Neutrophil (primary cell): ENCODE data around the gene UNC45A.

ENCODE experiments used
- H3K27ac ChIP-seq: fragments of 200-600 bp; sonication (generic); 2 replicates; pipeline ENCODE4 v1.5.1; 2016; ENCODE audit warnings: mild to moderate bottlenecking, moderate library complexity
- H3K27me3 ChIP-seq: fragments of 200-600 bp; sonication (generic); 2 replicates; pipeline ENCODE4 v1.6.0; 2016; ENCODE audit warnings: mild to moderate bottlenecking
- H3K36me3 ChIP-seq: fragments of 200-600 bp; sonication (generic); 2 replicates; pipeline ENCODE4 v1.5.1; 2017
- H3K4me1 ChIP-seq, 2 experiments: fragments of 200-600 bp in 1 of 2; sonication (generic) in 1 of 2; 1 replicate in 1 of 2; 2 replicates in 1 of 2; pipeline versions ENCODE4 v1.5.1 to v1.6.1; 2013 to 2016; ENCODE audit warnings: low read depth in 1 of 2, low read length in 1 of 2, mild to moderate bottlenecking in 1 of 2, moderate library complexity in 1 of 2; ENCODE audit not compliant: control insufficient read depth in 1 of 2, insufficient read depth in 1 of 2
- H3K4me3 ChIP-seq, 2 experiments: fragments of 200-600 bp in 1 of 2; sonication (generic) in 1 of 2; 1 replicate in 1 of 2; 2 replicates in 1 of 2; pipeline ENCODE4 v1.5.1; 2013 to 2016; ENCODE audit warnings: low read depth in 1 of 2, low read length in 1 of 2, mild to moderate bottlenecking in 1 of 2, moderate library complexity in 1 of 2
- H3K9me3 ChIP-seq: fragments of 200-600 bp; sonication (generic); 2 replicates; pipeline ENCODE4 v1.5.1; 2016
- CTCF ChIP-seq: fragments of 200-600 bp; sonication (generic); IDR thresholded peaks from 2 replicates; pipeline ENCODE4 v1.5.1; 2016; ENCODE audit warnings: antibody characterized with exemption

UNC45A gene, protein sequence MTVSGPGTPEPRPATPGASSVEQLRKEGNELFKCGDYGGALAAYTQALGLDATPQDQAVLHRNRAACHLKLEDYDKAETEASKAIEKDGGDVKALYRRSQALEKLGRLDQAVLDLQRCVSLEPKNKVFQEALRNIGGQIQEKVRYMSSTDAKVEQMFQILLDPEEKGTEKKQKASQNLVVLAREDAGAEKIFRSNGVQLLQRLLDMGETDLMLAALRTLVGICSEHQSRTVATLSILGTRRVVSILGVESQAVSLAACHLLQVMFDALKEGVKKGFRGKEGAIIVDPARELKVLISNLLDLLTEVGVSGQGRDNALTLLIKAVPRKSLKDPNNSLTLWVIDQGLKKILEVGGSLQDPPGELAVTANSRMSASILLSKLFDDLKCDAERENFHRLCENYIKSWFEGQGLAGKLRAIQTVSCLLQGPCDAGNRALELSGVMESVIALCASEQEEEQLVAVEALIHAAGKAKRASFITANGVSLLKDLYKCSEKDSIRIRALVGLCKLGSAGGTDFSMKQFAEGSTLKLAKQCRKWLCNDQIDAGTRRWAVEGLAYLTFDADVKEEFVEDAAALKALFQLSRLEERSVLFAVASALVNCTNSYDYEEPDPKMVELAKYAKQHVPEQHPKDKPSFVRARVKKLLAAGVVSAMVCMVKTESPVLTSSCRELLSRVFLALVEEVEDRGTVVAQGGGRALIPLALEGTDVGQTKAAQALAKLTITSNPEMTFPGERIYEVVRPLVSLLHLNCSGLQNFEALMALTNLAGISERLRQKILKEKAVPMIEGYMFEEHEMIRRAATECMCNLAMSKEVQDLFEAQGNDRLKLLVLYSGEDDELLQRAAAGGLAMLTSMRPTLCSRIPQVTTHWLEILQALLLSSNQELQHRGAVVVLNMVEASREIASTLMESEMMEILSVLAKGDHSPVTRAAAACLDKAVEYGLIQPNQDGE

DNA sequence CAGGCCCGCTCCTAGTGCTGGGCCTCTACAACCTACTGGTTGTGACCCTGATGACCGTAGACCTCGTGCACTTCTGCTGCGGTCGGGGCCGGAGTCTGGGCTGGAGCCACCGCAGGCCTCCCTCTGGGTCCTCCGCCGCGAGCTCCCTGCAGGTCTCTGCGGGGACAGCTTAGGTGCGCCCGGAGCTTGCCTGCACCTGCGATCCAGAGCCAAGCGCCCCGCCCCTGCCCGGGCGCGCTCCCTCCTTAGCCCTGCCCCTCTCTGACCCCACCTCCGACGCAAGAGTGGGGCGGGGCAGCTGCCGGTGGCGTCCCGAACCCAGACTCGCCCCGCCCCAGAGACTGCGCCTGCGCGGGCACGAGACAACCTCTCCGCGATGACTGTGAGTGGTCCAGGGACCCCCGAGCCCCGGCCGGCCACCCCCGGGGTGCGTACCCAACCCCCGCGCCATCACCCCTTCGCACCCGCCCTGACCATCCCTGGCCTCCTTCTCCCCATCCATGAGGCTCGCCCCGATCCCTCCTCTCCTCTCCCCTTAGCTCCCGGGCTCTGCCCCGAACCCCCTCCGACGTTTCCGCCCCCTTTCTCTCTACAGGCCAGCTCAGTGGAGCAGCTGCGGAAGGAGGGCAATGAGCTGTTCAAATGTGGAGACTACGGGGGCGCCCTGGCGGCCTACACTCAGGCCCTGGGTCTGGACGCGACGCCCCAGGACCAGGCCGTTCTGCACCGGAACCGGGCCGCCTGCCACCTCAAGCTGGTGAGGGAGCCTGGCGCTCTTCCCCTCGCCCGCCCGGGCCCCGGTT, at the start of gene UNC45A:
Gene UNC45A (plus strand): TSS at position 337 of the 803 bp plus-strand sequence. CDS start 40 bp downstream, at position 377.
- Histone ChIP-seq H3K4me3 (peak within 1 kb of the TSS; percentile 75 to 93), H3K36me3 (peaks cover 22% of the 10 kb centered on the region), H3K27ac (peak within 1 kb of the TSS; percentile 73), H3K9me3 (no peaks in the 10 kb centered on the region), H3K27me3 (no peaks in the 10 kb centered on the region), H3K4me1 (peaks cover 57 to 67% of the 10 kb centered on the region in 2 experiments)
- peak; percentile 49 for TF ChIP-seq CTCF

DNA sequence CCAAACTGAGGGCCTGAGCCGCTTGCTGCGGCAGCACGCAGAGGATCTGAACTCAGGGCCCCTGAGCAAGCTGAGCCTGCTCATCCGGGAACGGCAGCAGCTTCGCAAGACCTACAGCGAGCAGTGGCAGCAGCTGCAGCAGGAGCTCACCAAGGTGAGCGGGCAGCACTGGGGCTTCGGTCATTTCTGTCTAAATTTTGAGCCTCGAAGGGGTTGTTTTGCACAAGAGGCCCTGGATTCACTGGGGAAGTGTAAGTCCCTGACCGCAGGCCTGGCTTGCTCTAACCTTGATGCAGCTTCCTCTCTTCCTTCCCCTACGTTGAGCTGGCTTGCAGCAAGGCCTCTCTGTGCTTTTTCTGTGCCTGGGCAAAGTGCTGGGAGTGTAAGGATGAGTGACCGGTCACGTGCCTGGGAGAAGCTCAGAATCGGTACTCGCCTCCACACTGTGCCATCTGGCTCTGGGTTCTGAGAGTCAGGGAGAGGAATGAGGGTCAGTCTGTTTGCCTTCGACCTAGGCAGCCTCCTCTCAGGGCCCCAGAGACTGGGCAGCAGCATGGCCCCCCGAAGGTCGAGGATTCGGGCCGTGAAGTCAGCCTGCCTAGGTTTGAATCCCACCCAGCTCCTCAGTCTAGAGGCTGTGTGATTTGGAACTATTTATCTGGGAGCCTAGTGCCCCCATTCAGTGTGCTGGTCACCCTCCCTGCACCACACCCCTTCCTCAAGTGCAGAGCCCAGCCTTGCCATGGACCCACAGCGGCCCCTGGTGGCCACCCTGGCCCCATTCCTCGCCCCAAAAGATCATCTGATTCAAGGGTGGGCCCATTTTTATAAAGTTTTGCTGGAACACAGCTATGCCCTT, 49.4 kb upstream of the UNC45A start:
- peaks cover 37 to 42% of the 10 kb centered on the region in 2 experiments for H3K4me1 ChIP-seq
- peak; percentile 90 for TF ChIP-seq CTCF
- H3K36me3 ChIP-seq: peaks cover 70% of the 10 kb centered on the region
- no peaks in the 10 kb centered on the region for H3K9me3 ChIP-seq
- no peaks in the 10 kb centered on the region for H3K27me3 ChIP-seq
- H3K27ac ChIP-seq: peak overlapping the region; percentile 95
- peak overlapping the region; percentile 96 to 100 for H3K4me3 ChIP-seq

- peaks cover 37 to 42% of the 10 kb centered on the region in 2 experiments for H3K4me1 ChIP-seq
- TF ChIP-seq CTCF: no peak
- no peaks in the 10 kb centered on the region for H3K9me3 ChIP-seq
- peaks cover 70% of the 10 kb centered on the region for H3K36me3 ChIP-seq
- peak overlapping the region; percentile 96 to 100 for H3K4me3 ChIP-seq
- no peaks in the 10 kb centered on the region for H3K27me3 ChIP-seq
- H3K27ac ChIP-seq: peak overlapping the region; percentile 95
These were observed 48.8 kb upstream of the UNC45A start for GRCh38 chr15:90886291-90886614.

GRCh38 chr15:90887037-90887481, 48.0 kb upstream of the UNC45A start:
- peaks cover 70% of the 10 kb centered on the region for H3K36me3 ChIP-seq
- no peaks in the 10 kb centered on the region for H3K27me3 ChIP-seq
- TF ChIP-seq CTCF: no peak
- peak overlapping the region; percentile 95 for H3K27ac ChIP-seq
- no peak overlapping the region for H3K4me3 ChIP-seq
- no peaks in the 10 kb centered on the region for H3K9me3 ChIP-seq
- H3K4me1 ChIP-seq: peaks cover 37 to 42% of the 10 kb centered on the region in 2 experiments
